MM.1S (cell line): ENCODE results near the gene ANKRD27.
"Not testable (repeated sequence)": the region's sequence is repeated elsewhere in the genome, so short reads cannot be mapped to it uniquely, and the experiment has no call there.

Experiments
- CTCF ChIP-seq: fragments of 300-600 bp; sonication (generic); IDR thresholded peaks from 2 replicates; pipeline ENCODE4 v1.5.1; 2016; ENCODE audit warnings: antibody characterized with exemption, low read length, mixed read lengths
- EZH2 ChIP-seq: fragments of 300-600 bp; sonication (generic); optimal IDR thresholded peaks from 2 replicates; pipeline ENCODE3; 2017; ENCODE audit warnings: low read depth, mild to moderate bottlenecking, antibody characterized with exemption, low read length, mixed read lengths
- EZH2phosphoT487 ChIP-seq: fragments of 300-600 bp; sonication (generic); IDR thresholded peaks from 2 replicates; pipeline ENCODE4 v1.6.1; 2018; ENCODE audit warnings: antibody characterized with exemption, low read length

DNA sequence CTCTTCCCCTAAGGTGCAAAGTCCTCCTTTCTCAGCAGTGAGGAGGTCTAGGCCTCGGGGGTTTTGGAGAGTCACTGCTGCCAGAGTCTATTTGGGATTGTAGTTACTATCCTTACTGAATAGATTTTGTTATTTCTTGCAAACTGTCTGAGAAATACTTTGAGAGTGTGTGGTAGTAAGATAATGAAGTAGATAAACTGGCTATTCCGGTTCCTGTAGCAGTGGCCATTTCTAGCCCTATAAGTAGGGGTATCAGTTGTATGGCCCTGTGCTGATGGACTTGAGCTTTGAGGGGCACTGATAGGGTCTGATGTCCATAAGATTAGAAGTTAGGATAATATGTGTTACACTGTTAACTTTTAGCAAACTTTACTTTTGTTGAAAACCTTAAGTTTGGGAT is 19.3 kb upstream of the ANKRD27 start:
- TF ChIP-seq CTCF, EZH2, EZH2phosphoT487: not testable (repeated sequence)
